ENCODE measurements around the gene PI4KA.

DNA sequence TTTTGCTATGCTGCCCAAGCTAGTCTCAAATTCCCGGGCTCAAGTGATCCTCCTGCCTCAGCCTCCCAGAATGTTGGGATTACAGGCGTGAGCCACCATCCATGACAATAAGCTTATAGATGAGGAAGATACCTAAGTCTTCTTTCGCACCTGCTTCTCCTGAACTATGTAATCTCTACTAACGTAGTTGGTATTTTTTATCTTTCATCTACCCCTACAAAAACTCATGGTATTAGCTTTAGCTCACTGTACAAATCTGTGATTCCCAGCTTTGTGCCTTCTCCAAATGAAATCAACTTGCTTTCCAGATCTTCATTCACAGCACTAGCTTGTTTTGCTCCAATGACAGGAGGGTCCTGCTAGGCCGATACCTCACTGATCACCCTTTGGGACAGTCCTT, 36.4 kb downstream of the PI4KA start:
- TF ChIP-seq, protein P1, sequence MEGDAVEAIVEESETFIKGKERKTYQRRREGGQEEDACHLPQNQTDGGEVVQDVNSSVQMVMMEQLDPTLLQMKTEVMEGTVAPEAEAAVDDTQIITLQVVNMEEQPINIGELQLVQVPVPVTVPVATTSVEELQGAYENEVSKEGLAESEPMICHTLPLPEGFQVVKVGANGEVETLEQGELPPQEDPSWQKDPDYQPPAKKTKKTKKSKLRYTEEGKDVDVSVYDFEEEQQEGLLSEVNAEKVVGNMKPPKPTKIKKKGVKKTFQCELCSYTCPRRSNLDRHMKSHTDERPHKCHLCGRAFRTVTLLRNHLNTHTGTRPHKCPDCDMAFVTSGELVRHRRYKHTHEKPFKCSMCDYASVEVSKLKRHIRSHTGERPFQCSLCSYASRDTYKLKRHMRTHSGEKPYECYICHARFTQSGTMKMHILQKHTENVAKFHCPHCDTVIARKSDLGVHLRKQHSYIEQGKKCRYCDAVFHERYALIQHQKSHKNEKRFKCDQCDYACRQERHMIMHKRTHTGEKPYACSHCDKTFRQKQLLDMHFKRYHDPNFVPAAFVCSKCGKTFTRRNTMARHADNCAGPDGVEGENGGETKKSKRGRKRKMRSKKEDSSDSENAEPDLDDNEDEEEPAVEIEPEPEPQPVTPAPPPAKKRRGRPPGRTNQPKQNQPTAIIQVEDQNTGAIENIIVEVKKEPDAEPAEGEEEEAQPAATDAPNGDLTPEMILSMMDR (IDR thresholded peaks at IDR 0.05): no peak
- no peak for TF ChIP-seq POLR2A (IDR thresholded peaks at IDR 0.05)

Data from prostate gland (tissue), 2 donors.